Measurements from ENCODE around the gene MBP. TPM values are rescaled to one million over a fixed set of nuclear protein-coding genes. Genes with fewer than 3 reads are reported as not detected.

The MBP gene
- total and polyA plus RNA-seq, 8 donors: 6.3 to 33.5 (median 20.7) TPM

GRCh38 chr18:77013811-77014521 is 118.6 kb downstream of the MBP start:
- DNase-seq: no peak
- peak overlapping the region in 2 of 4 donors; percentile 6 to 30 for H3K27ac ChIP-seq
- H3K4me1 ChIP-seq: no peaks in the 10 kb centered on the region
- WGBS, 2 donors: 67 to 69% methylated on average over 18 of the region's 18 CpGs
- H3K36me3 ChIP-seq: peaks cover 0 to 11% (median 3%) of the 10 kb centered on the region in 3 donors
- H3K4me3 ChIP-seq: no peak overlapping the region
- no peaks in the 10 kb centered on the region for H3K9me3 ChIP-seq
- FAIRE-seq: no peak
- no peak for TF ChIP-seq CTCF (IDR thresholded peaks at IDR 0.05)
- intact Hi-C loops (cut with DNase I): no loop called here
- H3K27me3 ChIP-seq: no peaks in the 10 kb centered on the region
- ATAC-seq: peak in 3 of 4 donors; percentile 66 to 79 (median 66)

GRCh38 chr18:77012806-77013541 is 119.6 kb downstream of the MBP start:
- FAIRE-seq (no peak), DNase-seq (no peak), ATAC-seq (no peak)
- H3K4me1 ChIP-seq: no peaks in the 10 kb centered on the region
- H3K9me3 ChIP-seq: no peaks in the 10 kb centered on the region
- H3K27me3 ChIP-seq: no peaks in the 10 kb centered on the region
- intact Hi-C loops (cut with DNase I): no loop called here
- TF ChIP-seq CTCF (IDR thresholded peaks at IDR 0.05): no peak
- no peak overlapping the region for H3K27ac ChIP-seq
- WGBS, 2 donors: 89 to 90% methylated on average over 6 of the region's 6 CpGs
- H3K36me3 ChIP-seq: peaks cover 0 to 11% (median 3%) of the 10 kb centered on the region in 3 donors
- H3K4me3 ChIP-seq: no peak overlapping the region

- intact Hi-C loops (cut with DNase I): no loop called here
- no peak for FAIRE-seq
These were observed 120.5 kb downstream of the MBP start for GRCh38 chr18:77012120-77012519.

GRCh38 chr18:77009675-77010074 is 122.9 kb downstream of the MBP start:
- FAIRE-seq: no peak
- intact Hi-C loops (cut with DNase I): loop anchor here in 2 of 3 donors (10.0 kb wide), 2 partner anchors 205 to 645 kb away; no protein-coding TSS in a partner anchor
- no peaks in the 10 kb centered on the region for H3K36me3 ChIP-seq
- ATAC-seq: no peak
- WGBS, 2 donors: 89 to 90% methylated on average over 19 of the region's 19 CpGs
- no peaks in the 10 kb centered on the region for H3K27me3 ChIP-seq
- DNase-seq: peak in 2 of 6 donors; percentile 61 to 75
- H3K9me3 ChIP-seq: no peaks in the 10 kb centered on the region
- H3K4me3 ChIP-seq: no peak overlapping the region
- TF ChIP-seq CTCF (IDR thresholded peaks at IDR 0.05): no peak
- no peak overlapping the region for H3K27ac ChIP-seq
- no peaks in the 10 kb centered on the region for H3K4me1 ChIP-seq

More at GRCh38 chr18:77012120-77012519, 120.5 kb downstream of the MBP start:
- no peak overlapping the region for H3K4me3 ChIP-seq
- TF ChIP-seq CTCF (IDR thresholded peaks at IDR 0.05): no peak
- no peaks in the 10 kb centered on the region for H3K4me1 ChIP-seq
- H3K27me3 ChIP-seq: no peaks in the 10 kb centered on the region
- 90 to 96% methylated on average over 8 of the region's 8 CpGs for WGBS, 2 donors
- DNase-seq (peak in 1 of 6 donors; percentile 44), ATAC-seq (no peak)
- H3K27ac ChIP-seq: no peak overlapping the region
- no peaks in the 10 kb centered on the region for H3K9me3 ChIP-seq
- peaks cover 0 to 8% (median 3%) of the 10 kb centered on the region in 3 donors for H3K36me3 ChIP-seq
